ENCODE measurements around the gene PDCD7. TPM values are rescaled to one million over a fixed set of nuclear protein-coding genes. Genes with fewer than 3 reads are reported as not detected.

Gene PDCD7
- total RNA-seq, 1 donor from 2014 or later = 10.3 TPM

DNA sequence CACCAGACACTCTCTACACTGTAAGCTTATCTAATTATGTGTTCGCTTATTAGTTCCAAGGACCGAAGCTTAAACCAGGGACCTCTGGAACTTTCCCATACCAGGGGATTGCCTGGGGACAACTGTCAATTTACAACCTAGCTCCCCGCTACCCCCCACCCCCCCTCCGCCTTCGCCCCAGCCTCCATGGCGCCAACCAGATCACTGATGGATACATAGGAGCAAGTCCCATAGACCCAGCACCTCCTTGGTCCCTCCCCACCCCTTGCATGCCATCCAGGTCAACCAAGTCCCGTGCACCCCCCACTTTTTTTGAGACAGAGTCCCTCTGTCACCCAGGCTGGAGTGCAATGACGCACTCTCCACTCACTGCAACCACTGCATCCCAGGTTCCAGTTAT is 930 bp upstream of the PDCD7 start:
- TF ChIP-seq, protein P1, sequence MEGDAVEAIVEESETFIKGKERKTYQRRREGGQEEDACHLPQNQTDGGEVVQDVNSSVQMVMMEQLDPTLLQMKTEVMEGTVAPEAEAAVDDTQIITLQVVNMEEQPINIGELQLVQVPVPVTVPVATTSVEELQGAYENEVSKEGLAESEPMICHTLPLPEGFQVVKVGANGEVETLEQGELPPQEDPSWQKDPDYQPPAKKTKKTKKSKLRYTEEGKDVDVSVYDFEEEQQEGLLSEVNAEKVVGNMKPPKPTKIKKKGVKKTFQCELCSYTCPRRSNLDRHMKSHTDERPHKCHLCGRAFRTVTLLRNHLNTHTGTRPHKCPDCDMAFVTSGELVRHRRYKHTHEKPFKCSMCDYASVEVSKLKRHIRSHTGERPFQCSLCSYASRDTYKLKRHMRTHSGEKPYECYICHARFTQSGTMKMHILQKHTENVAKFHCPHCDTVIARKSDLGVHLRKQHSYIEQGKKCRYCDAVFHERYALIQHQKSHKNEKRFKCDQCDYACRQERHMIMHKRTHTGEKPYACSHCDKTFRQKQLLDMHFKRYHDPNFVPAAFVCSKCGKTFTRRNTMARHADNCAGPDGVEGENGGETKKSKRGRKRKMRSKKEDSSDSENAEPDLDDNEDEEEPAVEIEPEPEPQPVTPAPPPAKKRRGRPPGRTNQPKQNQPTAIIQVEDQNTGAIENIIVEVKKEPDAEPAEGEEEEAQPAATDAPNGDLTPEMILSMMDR (IDR thresholded peaks at IDR 0.05; ENCODE audit: insufficient read depth, low read length, severe bottlenecking) = no peak
- Histone ChIP-seq H3K4me3 (ENCODE audit: low read depth, low read length) (no peak overlapping the region), H3K36me3 (ENCODE audit: control insufficient read depth, insufficient read depth, low read length) (peaks cover 4% of the 10 kb centered on the region), H3K27me3 (ENCODE audit: control insufficient read depth, insufficient read depth, low read length) (no peaks in the 10 kb centered on the region)
- DNase-seq (ENCODE audit: low read depth) = no peak
- FAIRE-seq = no peak

DNA sequence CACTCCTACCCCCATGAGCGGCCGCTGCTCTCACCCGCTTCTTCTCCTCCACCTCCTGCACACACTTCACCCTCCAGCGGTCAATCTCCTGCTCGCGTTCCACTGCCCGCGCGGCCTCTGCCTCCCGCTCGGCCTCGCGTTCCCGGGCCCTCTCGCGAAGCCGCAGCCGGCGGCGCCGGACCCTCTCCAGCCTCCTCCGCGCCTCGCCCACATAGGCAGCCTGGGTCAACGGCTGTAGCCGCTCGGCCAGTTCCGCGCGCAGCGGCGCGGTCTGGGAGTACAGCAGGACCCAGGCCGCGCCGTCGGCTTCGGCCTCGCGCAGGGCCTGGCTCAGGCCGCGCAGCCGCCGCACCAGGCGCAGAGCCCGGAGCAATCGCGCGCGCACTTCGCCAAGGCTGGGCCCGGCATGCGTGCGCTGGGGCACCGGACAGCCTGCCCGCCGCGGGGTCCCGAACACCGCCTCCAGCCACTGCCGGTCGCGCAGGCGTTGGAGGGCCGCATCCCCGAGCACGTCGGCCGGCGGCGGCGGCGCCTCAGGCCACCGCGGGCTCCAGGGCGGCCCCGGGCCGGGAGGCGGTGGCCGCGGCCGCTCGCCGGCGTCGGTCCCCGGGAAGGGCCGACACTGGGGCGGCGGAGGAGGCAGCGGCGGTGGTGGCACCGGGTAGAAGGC is 595 bp downstream of the PDCD7 start:
- Histone ChIP-seq H3K4me3 (ENCODE audit: low read depth, low read length) (peak overlapping the region; percentile 71), H3K27me3 (ENCODE audit: control insufficient read depth, insufficient read depth, low read length) (no peaks in the 10 kb centered on the region), H3K36me3 (ENCODE audit: control insufficient read depth, insufficient read depth, low read length) (peaks cover 15% of the 10 kb centered on the region)
- TF ChIP-seq, protein P1 (IDR thresholded peaks at IDR 0.05; ENCODE audit: insufficient read depth, low read length, severe bottlenecking) = no peak
- no peak for FAIRE-seq
- peak; percentile 20 for DNase-seq (ENCODE audit: low read depth)

DNA sequence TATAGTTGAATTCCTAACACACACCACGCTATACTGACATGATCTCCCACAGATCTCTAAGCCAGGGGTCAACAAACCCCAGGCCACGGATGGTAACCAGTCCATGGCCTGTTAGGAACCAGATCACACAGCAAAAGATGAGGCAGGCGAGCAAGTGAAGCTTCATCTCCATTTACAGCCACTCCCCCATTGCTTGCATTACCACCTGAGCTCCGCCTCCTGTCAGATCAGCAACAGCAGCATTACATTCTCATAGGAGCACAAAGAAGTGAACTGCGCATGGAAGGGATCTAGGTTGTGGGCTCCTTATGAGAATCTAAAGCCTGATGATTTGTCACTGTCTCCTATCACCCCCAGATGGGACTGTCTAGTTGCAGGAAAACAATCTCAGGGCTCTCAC is 2.7 kb downstream of the PDCD7 start:
- TF ChIP-seq, protein P1 (IDR thresholded peaks at IDR 0.05; ENCODE audit: insufficient read depth, low read length, severe bottlenecking) = no peak
- no peaks in the 10 kb centered on the region for H3K27me3 ChIP-seq (ENCODE audit: control insufficient read depth, insufficient read depth, low read length)
- peaks cover 21% of the 10 kb centered on the region for H3K36me3 ChIP-seq (ENCODE audit: control insufficient read depth, insufficient read depth, low read length)
- FAIRE-seq = no peak
- peak; percentile 5 for DNase-seq (ENCODE audit: low read depth)
- H3K4me3 ChIP-seq (ENCODE audit: low read depth, low read length) = no peak overlapping the region

DNA sequence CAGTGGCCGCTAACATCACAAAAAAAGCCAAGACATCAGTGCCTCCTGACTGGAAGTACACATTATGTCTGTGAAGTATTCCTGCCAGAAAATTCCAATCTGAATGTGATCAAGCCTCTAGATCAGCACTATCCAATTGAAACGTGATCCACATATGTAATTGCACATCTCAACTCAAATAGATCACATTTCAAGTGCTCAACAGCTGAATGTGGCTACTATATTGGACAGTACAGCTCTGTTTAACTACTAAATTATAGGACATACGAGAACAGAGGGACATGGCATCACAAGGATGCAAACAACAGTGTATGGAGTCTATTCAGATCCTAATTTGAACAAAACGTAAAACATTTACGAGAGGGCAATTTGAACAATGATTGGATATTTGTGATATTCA is 18.1 kb downstream of the PDCD7 start:
- no peak overlapping the region for H3K4me3 ChIP-seq (ENCODE audit: low read depth, low read length)
- H3K27me3 ChIP-seq (ENCODE audit: control insufficient read depth, insufficient read depth, low read length) = no peaks in the 10 kb centered on the region
- TF ChIP-seq, protein P1 (IDR thresholded peaks at IDR 0.05; ENCODE audit: insufficient read depth, low read length, severe bottlenecking) = no peak
- H3K36me3 ChIP-seq (ENCODE audit: control insufficient read depth, insufficient read depth, low read length) = peaks cover 13% of the 10 kb centered on the region
- FAIRE-seq (no peak), DNase-seq (ENCODE audit: low read depth) (no peak)

DNA sequence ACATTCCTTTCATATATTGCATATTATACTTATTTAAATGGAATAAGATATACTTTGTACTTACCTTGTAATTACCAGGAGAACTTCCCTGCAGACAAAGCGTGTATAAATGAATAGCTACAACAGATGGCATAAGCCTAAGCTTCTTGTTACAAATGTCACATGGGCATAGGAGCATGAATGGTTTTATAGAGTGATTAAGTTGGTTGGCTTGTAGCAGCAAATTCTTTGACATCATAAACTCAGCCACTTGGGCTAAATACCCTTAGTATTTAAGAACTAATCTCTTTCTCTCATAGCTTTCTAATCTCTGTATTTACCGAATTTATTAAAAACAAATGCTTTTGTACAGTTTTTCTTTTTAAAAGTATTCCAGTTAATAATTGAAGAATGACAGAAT is 18.5 kb downstream of the PDCD7 start, which contains the start of gene UBAP1L:
TSS of gene UBAP1L (minus strand) at position 115 of the 400 bp plus-strand sequence. CDS start 8,985 bp downstream, outside the sequence.
- FAIRE-seq (no peak), DNase-seq (ENCODE audit: low read depth) (no peak)
- H3K27me3 ChIP-seq (ENCODE audit: control insufficient read depth, insufficient read depth, low read length) = no peaks in the 10 kb centered on the region
- TF ChIP-seq, protein P1 (IDR thresholded peaks at IDR 0.05; ENCODE audit: insufficient read depth, low read length, severe bottlenecking) = no peak
- peaks cover 13% of the 10 kb centered on the region for H3K36me3 ChIP-seq (ENCODE audit: control insufficient read depth, insufficient read depth, low read length)
- no peak within 1 kb of the TSS for H3K4me3 ChIP-seq (ENCODE audit: low read depth, low read length)

Measured in bronchial epithelial cell (primary cell).